ENCODE data around the gene ST6GAL1. TPM values are rescaled to one million over a fixed set of nuclear protein-coding genes. Genes with fewer than 3 reads are reported as not detected.
"Not testable (repeated sequence)": the region's sequence is repeated elsewhere in the genome, so short reads cannot be mapped to it uniquely, and the experiment has no call there.

Gene ST6GAL1
- total RNA-seq, 1 experiment from 2014 or later = 25.6 TPM

GRCh38 chr3:187006864-187007630 is 76.7 kb downstream of the ST6GAL1 start:
- no peak for TF ChIP-seq EZH2 (IDR thresholded peaks at IDR 0.05; ENCODE audit: low read depth)
- TF ChIP-seq, protein P1, sequence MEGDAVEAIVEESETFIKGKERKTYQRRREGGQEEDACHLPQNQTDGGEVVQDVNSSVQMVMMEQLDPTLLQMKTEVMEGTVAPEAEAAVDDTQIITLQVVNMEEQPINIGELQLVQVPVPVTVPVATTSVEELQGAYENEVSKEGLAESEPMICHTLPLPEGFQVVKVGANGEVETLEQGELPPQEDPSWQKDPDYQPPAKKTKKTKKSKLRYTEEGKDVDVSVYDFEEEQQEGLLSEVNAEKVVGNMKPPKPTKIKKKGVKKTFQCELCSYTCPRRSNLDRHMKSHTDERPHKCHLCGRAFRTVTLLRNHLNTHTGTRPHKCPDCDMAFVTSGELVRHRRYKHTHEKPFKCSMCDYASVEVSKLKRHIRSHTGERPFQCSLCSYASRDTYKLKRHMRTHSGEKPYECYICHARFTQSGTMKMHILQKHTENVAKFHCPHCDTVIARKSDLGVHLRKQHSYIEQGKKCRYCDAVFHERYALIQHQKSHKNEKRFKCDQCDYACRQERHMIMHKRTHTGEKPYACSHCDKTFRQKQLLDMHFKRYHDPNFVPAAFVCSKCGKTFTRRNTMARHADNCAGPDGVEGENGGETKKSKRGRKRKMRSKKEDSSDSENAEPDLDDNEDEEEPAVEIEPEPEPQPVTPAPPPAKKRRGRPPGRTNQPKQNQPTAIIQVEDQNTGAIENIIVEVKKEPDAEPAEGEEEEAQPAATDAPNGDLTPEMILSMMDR (conservative IDR thresholded peaks at IDR 0.05) = no peak
- CTCF ChIA-PET = no interaction called here
- H3K4me3 ChIP-seq = no peak overlapping the region
- H2AFZ ChIP-seq = no peak overlapping the region
- H4K20me1 ChIP-seq (ENCODE audit: insufficient read depth) = no peaks in the 10 kb centered on the region
- H3K9me3 ChIP-seq (ENCODE audit: insufficient read depth, low read depth) = no peaks in the 10 kb centered on the region
- no peak overlapping the region for H3K4me2 ChIP-seq
- H3K79me2 ChIP-seq (ENCODE audit: low read depth) = no peaks in the 10 kb centered on the region
- intact Hi-C loops (cut with micrococcal nuclease; ENCODE audit: unreplicated experiment) = no loop called here
- DNase-seq = no peak
- no peaks in the 10 kb centered on the region for H3K27me3 ChIP-seq (ENCODE audit: insufficient read depth, low read depth)
- no peak overlapping the region for H3K27ac ChIP-seq
- POLR2A ChIA-PET (ENCODE audit: unreplicated experiment) = no interaction called here
- H3K4me1 ChIP-seq (replicated peaks; ENCODE audit: insufficient read depth) = no peaks in the 10 kb centered on the region
- H3K9me2 ChIP-seq (ENCODE audit: insufficient read depth) = no peaks in the 10 kb centered on the region
- no peaks in the 10 kb centered on the region for H3F3A ChIP-seq (ENCODE audit: insufficient read depth, low read depth)
- no TSS peak for BruUV-seq (replicated peaks)
- H3K36me3 ChIP-seq (ENCODE audit: low read depth) = no peaks in the 10 kb centered on the region

- CTCF ChIA-PET; H3K9me3 ChIP-seq (ENCODE audit: insufficient read depth, low read depth); POLR2A ChIA-PET (ENCODE audit: unreplicated experiment); H3F3A ChIP-seq (ENCODE audit: insufficient read depth, low read depth); intact Hi-C loops (cut with micrococcal nuclease; ENCODE audit: unreplicated experiment); H3K4me2 ChIP-seq; H3K27me3 ChIP-seq (ENCODE audit: insufficient read depth, low read depth); H4K20me1 ChIP-seq (ENCODE audit: insufficient read depth); H3K9me2 ChIP-seq (ENCODE audit: insufficient read depth); H3K79me2 ChIP-seq (ENCODE audit: low read depth); H3K36me3 ChIP-seq (ENCODE audit: low read depth); BruUV-seq (replicated peaks); H3K27ac ChIP-seq; H2AFZ ChIP-seq; H3K4me3 ChIP-seq; H3K4me1 ChIP-seq (replicated peaks; ENCODE audit: insufficient read depth); DNase-seq: not testable (repeated sequence)
These were observed 80.1 kb downstream of the ST6GAL1 start for GRCh38 chr3:187010382-187010781.

DNA sequence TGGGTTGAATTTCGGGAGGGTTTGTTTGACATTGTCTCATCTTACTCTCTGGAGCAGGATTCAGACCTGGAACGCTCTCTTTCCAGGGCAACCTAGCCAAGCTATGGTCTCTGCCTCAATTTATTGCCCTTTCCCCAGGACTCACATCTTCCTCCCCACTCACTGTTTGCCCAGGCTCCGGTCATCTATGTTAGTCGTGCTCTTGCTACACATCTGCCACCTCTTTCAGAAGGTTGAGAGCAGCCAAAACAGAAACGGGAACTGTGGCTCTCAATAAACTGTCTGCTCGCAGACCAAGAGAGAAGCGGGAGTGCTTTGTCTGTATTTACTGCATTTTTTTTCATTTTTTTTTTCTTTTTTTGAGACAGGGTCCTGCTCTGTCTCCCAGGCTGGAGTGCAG is 81.6 kb downstream of the ST6GAL1 start:
- peaks cover 5% of the 10 kb centered on the region; the same call in 1 of the 2 replicates for H3K4me1 ChIP-seq (replicated peaks; ENCODE audit: insufficient read depth)
- BruUV-seq (replicated peaks) = no TSS peak
- no peaks in the 10 kb centered on the region for H4K20me1 ChIP-seq (ENCODE audit: insufficient read depth)
- no peak overlapping the region for H3K4me2 ChIP-seq
- no peaks in the 10 kb centered on the region for H3K9me3 ChIP-seq (ENCODE audit: insufficient read depth, low read depth)
- no peak overlapping the region for H3K27ac ChIP-seq
- H3K4me3 ChIP-seq = no peak overlapping the region
- no peak for DNase-seq
- intact Hi-C loops (cut with micrococcal nuclease; ENCODE audit: unreplicated experiment) = no loop called here
- CTCF ChIA-PET = no interaction called here
- no peak overlapping the region for H2AFZ ChIP-seq
- POLR2A ChIA-PET (ENCODE audit: unreplicated experiment) = no interaction called here
- H3F3A ChIP-seq (ENCODE audit: insufficient read depth, low read depth) = no peaks in the 10 kb centered on the region
- H3K36me3 ChIP-seq (ENCODE audit: low read depth) = no peaks in the 10 kb centered on the region
- TF ChIP-seq, protein P1 (conservative IDR thresholded peaks at IDR 0.05) = no peak
- no peak for TF ChIP-seq EZH2 (IDR thresholded peaks at IDR 0.05; ENCODE audit: low read depth)
- no peaks in the 10 kb centered on the region for H3K27me3 ChIP-seq (ENCODE audit: insufficient read depth, low read depth)
- H3K9me2 ChIP-seq (ENCODE audit: insufficient read depth) = no peaks in the 10 kb centered on the region
- no peaks in the 10 kb centered on the region for H3K79me2 ChIP-seq (ENCODE audit: low read depth)

DNA sequence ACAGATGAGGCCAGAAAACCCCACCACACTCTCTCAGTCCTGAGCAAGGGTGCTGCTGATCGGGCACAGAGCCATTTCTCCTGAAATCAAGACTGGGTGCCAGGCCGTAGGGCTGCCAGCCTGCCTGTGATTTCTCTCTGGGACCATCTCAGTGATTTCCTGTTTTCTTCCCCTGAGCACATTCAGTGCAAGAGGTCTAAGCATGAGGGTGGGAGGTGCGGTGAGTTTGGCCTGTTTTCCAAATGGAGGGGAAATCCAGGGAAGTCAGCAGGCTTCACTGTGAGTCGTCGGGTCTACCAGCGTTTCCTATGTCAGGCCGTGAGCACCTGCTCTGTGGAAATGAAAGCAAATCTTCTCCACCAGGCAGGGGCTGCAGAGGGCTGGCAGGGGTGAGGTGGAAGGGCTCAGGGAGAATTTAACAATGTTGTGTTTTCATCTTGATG is 82.3 kb downstream of the ST6GAL1 start:
- no peaks in the 10 kb centered on the region for H3F3A ChIP-seq (ENCODE audit: insufficient read depth, low read depth)
- ChIA-PET POLR2A (ENCODE audit: unreplicated experiment) (no interaction called here), CTCF (no interaction called here)
- H3K27me3 ChIP-seq (ENCODE audit: insufficient read depth, low read depth) = no peaks in the 10 kb centered on the region
- no peak overlapping the region for H2AFZ ChIP-seq
- no peaks in the 10 kb centered on the region for H4K20me1 ChIP-seq (ENCODE audit: insufficient read depth)
- BruUV-seq (replicated peaks) = no TSS peak
- DNase-seq = no peak
- no peaks in the 10 kb centered on the region for H3K9me3 ChIP-seq (ENCODE audit: insufficient read depth, low read depth)
- no peaks in the 10 kb centered on the region for H3K36me3 ChIP-seq (ENCODE audit: low read depth)
- peaks cover 9% of the 10 kb centered on the region; the same call in 1 of the 2 replicates for H3K4me1 ChIP-seq (replicated peaks; ENCODE audit: insufficient read depth)
- H3K27ac ChIP-seq = no peak overlapping the region
- no peaks in the 10 kb centered on the region for H3K9me2 ChIP-seq (ENCODE audit: insufficient read depth)
- intact Hi-C loops (cut with micrococcal nuclease; ENCODE audit: unreplicated experiment) = no loop called here
- TF ChIP-seq EZH2 (IDR thresholded peaks at IDR 0.05; ENCODE audit: low read depth) = no peak
- TF ChIP-seq, protein P1 (conservative IDR thresholded peaks at IDR 0.05) = no peak
- no peak overlapping the region for H3K4me3 ChIP-seq
- H3K4me2 ChIP-seq = no peak overlapping the region
- no peaks in the 10 kb centered on the region for H3K79me2 ChIP-seq (ENCODE audit: low read depth)

Data from PC-9 (cell line).